ENCODE data around the gene PGM2L1. TPM values are rescaled to one million over a fixed set of nuclear protein-coding genes. Genes with fewer than 3 reads are reported as not detected.

PGM2L1 gene
- total and polyA plus RNA-seq, 2 experiments from 2014 or later = 32.6 to 44.4 TPM

- Histone ChIP-seq H3K9me2 (ENCODE audit: insufficient read depth) (0 out of 2 replicates have a peak, but pooled peaks cover 4% of the 10 kb centered on the region), H3K4me2 (no peak overlapping the region), H3K36me3 (ENCODE audit: insufficient read depth) (no peaks in the 10 kb centered on the region), H3F3A (replicated peaks; ENCODE audit: low read depth) (no peaks in the 10 kb centered on the region), H3K79me2 (replicated peaks; ENCODE audit: insufficient read depth) (no peaks in the 10 kb centered on the region), H3K4me3 (no peak overlapping the region), H3K4me1 (ENCODE audit: insufficient read depth) (no peaks in the 10 kb centered on the region), H3K27ac (ENCODE audit: low read depth) (no peak overlapping the region), H4K20me1 (replicated peaks; ENCODE audit: insufficient read depth) (no peaks in the 10 kb centered on the region), H3K27me3 (ENCODE audit: insufficient read depth) (no peaks in the 10 kb centered on the region), H2AFZ (no peak overlapping the region)
- Mint-ChIP-seq H3K27ac (no peak overlapping the region), H3K9me3 (peaks cover 11% of the 10 kb centered on the region; the same call in 1 of the 3 replicates), H3K4me3 (no peak overlapping the region), H3K36me3 (ENCODE audit: low read depth) (no peaks in the 10 kb centered on the region; the same call in 2 of the 3 replicates), H3K27me3 (ENCODE audit: insufficient read depth, low read depth, poor library complexity) (peaks cover 3% of the 10 kb centered on the region), H3K4me1 (no peaks in the 10 kb centered on the region)
- no peak for DNase-seq (ENCODE audit: low spot score)
- ATAC-seq = no peak
- TF ChIP-seq JUNB (IDR thresholded peaks at IDR 0.05; ENCODE audit: unreplicated experiment) = no peak
- no peak for TF ChIP-seq EZH2 (IDR thresholded peaks at IDR 0.05; ENCODE audit: low read depth, unreplicated experiment)
- TF ChIP-seq CREB1 (CRISPR knock-in tag; IDR thresholded peaks at IDR 0.05; ENCODE audit: low read depth) = no peak
- no peak for TF ChIP-seq NANOG (IDR thresholded peaks at IDR 0.05; ENCODE audit: borderline replicate concordance)
- no peak for TF ChIP-seq REST (IDR thresholded peaks at IDR 0.05; ENCODE audit: unreplicated experiment)
- TF ChIP-seq EZH2phosphoT487 (IDR thresholded peaks at IDR 0.05; ENCODE audit: unreplicated experiment) = no peak
- no peak for TF ChIP-seq ETS1 (IDR thresholded peaks at IDR 0.05)
- TF ChIP-seq POLR2AphosphoS5 (IDR thresholded peaks at IDR 0.05; ENCODE audit: low read depth) = no peak
- no peak for TF ChIP-seq ZNF114 (CRISPR knock-in tag; IDR thresholded peaks at IDR 0.05)
- no peak for TF ChIP-seq ZNF462 (CRISPR knock-in tag; IDR thresholded peaks at IDR 0.05)
- TF ChIP-seq ZNF331 (CRISPR knock-in tag; IDR thresholded peaks at IDR 0.05; ENCODE audit: low read depth) = no peak
- no peak for TF ChIP-seq CTCF (conservative IDR thresholded peaks at IDR 0.05; ENCODE audit: low read depth in 2 of 2)
- TF ChIP-seq STAT1 (IDR thresholded peaks at IDR 0.05; ENCODE audit: unreplicated experiment) = no peak
These were observed 79.0 kb downstream of the PGM2L1 start for GRCh38 chr11:74319139-74319816.
